ENCODE data around the gene CSMD2.

Gene CSMD2

GRCh38 chr1:33624991-33625870, 539.8 kb downstream of the CSMD2 start:
- in situ Hi-C loops (cut with MboI; ENCODE audit: low sequenced_read_pairs) = loop anchor here (25.0 kb wide), 1 partner anchor 962 kb away; no protein-coding TSS in a partner anchor

GRCh38 chr1:33624261-33624990, 540.6 kb downstream of the CSMD2 start:
- in situ Hi-C loops (cut with MboI; ENCODE audit: low sequenced_read_pairs) = no loop called here

- in situ Hi-C loops (cut with MboI; ENCODE audit: low sequenced_read_pairs) = no loop called here
These were observed 541.2 kb downstream of the CSMD2 start for GRCh38 chr1:33623811-33624210.

GRCh38 chr1:33622757-33623156, 542.3 kb downstream of the CSMD2 start:
- in situ Hi-C loops (cut with MboI; ENCODE audit: low sequenced_read_pairs) = no loop called here

GRCh38 chr1:33618636-33619035, 546.4 kb downstream of the CSMD2 start:
- in situ Hi-C loops (cut with MboI; ENCODE audit: low sequenced_read_pairs) = no loop called here

GRCh38 chr1:33617451-33617850, 547.6 kb downstream of the CSMD2 start:
- in situ Hi-C loops (cut with MboI; ENCODE audit: low sequenced_read_pairs) = no loop called here

GRCh38 chr1:33616780-33617179, 548.2 kb downstream of the CSMD2 start:
- in situ Hi-C loops (cut with MboI; ENCODE audit: low sequenced_read_pairs) = no loop called here

- in situ Hi-C loops (cut with MboI; ENCODE audit: low sequenced_read_pairs) = no loop called here
These were observed 549.5 kb downstream of the CSMD2 start for GRCh38 chr1:33615546-33615945.

- in situ Hi-C loops (cut with MboI; ENCODE audit: low sequenced_read_pairs) = no loop called here
These were observed 554.1 kb downstream of the CSMD2 start for GRCh38 chr1:33610864-33611455.

GRCh38 chr1:33610391-33610790, 554.6 kb downstream of the CSMD2 start:
- in situ Hi-C loops (cut with MboI; ENCODE audit: low sequenced_read_pairs) = no loop called here

GRCh38 chr1:33609739-33610138, 555.3 kb downstream of the CSMD2 start:
- in situ Hi-C loops (cut with MboI; ENCODE audit: low sequenced_read_pairs) = no loop called here

GRCh38 chr1:33608825-33609400, 556.1 kb downstream of the CSMD2 start:
- in situ Hi-C loops (cut with MboI; ENCODE audit: low sequenced_read_pairs) = no loop called here

GRCh38 chr1:33607444-33608005, 557.5 kb downstream of the CSMD2 start:
- in situ Hi-C loops (cut with MboI; ENCODE audit: low sequenced_read_pairs) = no loop called here

- in situ Hi-C loops (cut with MboI; ENCODE audit: low sequenced_read_pairs) = no loop called here
These were observed 558.8 kb downstream of the CSMD2 start for GRCh38 chr1:33606272-33606671.

- in situ Hi-C loops (cut with MboI; ENCODE audit: low sequenced_read_pairs) = no loop called here
These were observed 562.8 kb downstream of the CSMD2 start for GRCh38 chr1:33602271-33602670.

- in situ Hi-C loops (cut with MboI; ENCODE audit: low sequenced_read_pairs) = no loop called here
These were observed 563.3 kb downstream of the CSMD2 start for GRCh38 chr1:33601751-33602150.

GRCh38 chr1:33599516-33600115, 565.4 kb downstream of the CSMD2 start:
- in situ Hi-C loops (cut with MboI; ENCODE audit: low sequenced_read_pairs) = no loop called here

GRCh38 chr1:33588726-33589125, 576.3 kb downstream of the CSMD2 start:
- in situ Hi-C loops (cut with MboI; ENCODE audit: low sequenced_read_pairs) = no loop called here

GRCh38 chr1:33586795-33587194, 578.2 kb downstream of the CSMD2 start:
- in situ Hi-C loops (cut with MboI; ENCODE audit: low sequenced_read_pairs) = no loop called here

GRCh38 chr1:33586106-33586505, 578.9 kb downstream of the CSMD2 start:
- in situ Hi-C loops (cut with MboI; ENCODE audit: low sequenced_read_pairs) = no loop called here

GRCh38 chr1:33583567-33583966, 581.5 kb downstream of the CSMD2 start:
- in situ Hi-C loops (cut with MboI; ENCODE audit: low sequenced_read_pairs) = no loop called here

All from HL-60/S4 treated with phorbol 12-myristate 13-acetate at 8.2 ng/mL for 4 days and 3 days (cell line).